T-helper 22 cell (primary cell): ENCODE data around the gene PNLIPRP2.

Experiments
- DNase-seq: peaks from one replicate; pipeline ENCODE4 v3.0.0-alpha.2; 2020; ENCODE audit warnings: low read depth

Gene PNLIPRP2

GRCh38 chr10:116655568-116655967, 34.8 kb downstream of the PNLIPRP2 start:
- DNase-seq, result no peak

GRCh38 chr10:116656044-116656443, 35.3 kb downstream of the PNLIPRP2 start:
- no peak for DNase-seq

- no peak for DNase-seq
Observed at GRCh38 chr10:116657863-116658551, 37.3 kb downstream of the PNLIPRP2 start.

GRCh38 chr10:116659049-116659670, 38.4 kb downstream of the PNLIPRP2 start:
- no peak for DNase-seq

- no peak for DNase-seq
Observed at GRCh38 chr10:116660860-116661259, 40.1 kb downstream of the PNLIPRP2 start.

GRCh38 chr10:116663342-116663741, 42.6 kb downstream of the PNLIPRP2 start:
- DNase-seq, result no peak

GRCh38 chr10:116664631-116665030, 43.9 kb downstream of the PNLIPRP2 start:
- DNase-seq, result no peak

GRCh38 chr10:116665541-116666125, 44.9 kb downstream of the PNLIPRP2 start:
- DNase-seq, result no peak

GRCh38 chr10:116667484-116667883, 46.7 kb downstream of the PNLIPRP2 start:
- no peak for DNase-seq

GRCh38 chr10:116668018-116668417, 47.3 kb downstream of the PNLIPRP2 start:
- DNase-seq, result no peak

GRCh38 chr10:116668446-116668845, 47.7 kb downstream of the PNLIPRP2 start:
- DNase-seq, result no peak

- no peak for DNase-seq
Observed at GRCh38 chr10:116669080-116669479, 48.3 kb downstream of the PNLIPRP2 start.

GRCh38 chr10:116669832-116670644, 49.3 kb downstream of the PNLIPRP2 start:
- no peak for DNase-seq

GRCh38 chr10:116670706-116671105, 50.0 kb downstream of the PNLIPRP2 start:
- DNase-seq, result no peak

GRCh38 chr10:116671274-116671926, 50.6 kb downstream of the PNLIPRP2 start:
- no peak for DNase-seq

GRCh38 chr10:116672891-116673290, 52.1 kb downstream of the PNLIPRP2 start:
- no peak for DNase-seq

GRCh38 chr10:116673866-116674265, 53.1 kb downstream of the PNLIPRP2 start:
- no peak for DNase-seq

- no peak for DNase-seq
Observed at GRCh38 chr10:116674901-116675423, 54.2 kb downstream of the PNLIPRP2 start.

- no peak for DNase-seq
Observed at GRCh38 chr10:116676118-116676517, 55.4 kb downstream of the PNLIPRP2 start.

- DNase-seq, result no peak
Observed at GRCh38 chr10:116676633-116677032, 55.9 kb downstream of the PNLIPRP2 start.

GRCh38 chr10:116679351-116679750, 58.6 kb downstream of the PNLIPRP2 start:
- no peak for DNase-seq

GRCh38 chr10:116683166-116683565, 62.4 kb downstream of the PNLIPRP2 start:
- DNase-seq, result no peak
